GM18873 (cell line): ENCODE results near the gene FTO.

ENCODE experiments used
- ATAC-seq: cut with Tn5 transposase; IDR thresholded peaks from one replicate; pipeline ENCODE4 v1.9.1; 2021; ENCODE audit warnings: mild to moderate bottlenecking, moderate library complexity, moderate number of reproducible peaks; ENCODE audit not compliant: unreplicated experiment, low FRiP score

FTO gene

DNA sequence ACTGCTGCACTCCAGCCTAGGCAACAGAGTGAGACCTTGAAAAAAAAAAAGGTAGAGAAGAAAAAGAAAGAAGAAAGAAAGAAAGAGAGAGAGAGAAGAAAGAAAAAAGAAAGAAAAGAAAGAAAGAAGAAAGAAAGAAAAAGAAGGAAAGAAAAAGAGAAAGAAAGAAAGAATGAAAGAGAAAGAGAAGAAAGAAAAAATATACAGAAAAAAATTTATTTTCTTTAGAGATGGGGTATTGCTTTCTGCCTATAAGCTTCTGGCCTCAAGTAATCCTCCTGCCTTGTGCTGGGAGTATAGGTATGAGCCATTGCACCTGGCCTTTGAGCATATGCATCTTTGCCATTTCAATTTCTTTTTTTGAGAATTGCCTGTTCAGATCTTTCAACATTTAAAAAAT, 425.9 kb downstream of the FTO start:
- no peak for ATAC-seq

DNA sequence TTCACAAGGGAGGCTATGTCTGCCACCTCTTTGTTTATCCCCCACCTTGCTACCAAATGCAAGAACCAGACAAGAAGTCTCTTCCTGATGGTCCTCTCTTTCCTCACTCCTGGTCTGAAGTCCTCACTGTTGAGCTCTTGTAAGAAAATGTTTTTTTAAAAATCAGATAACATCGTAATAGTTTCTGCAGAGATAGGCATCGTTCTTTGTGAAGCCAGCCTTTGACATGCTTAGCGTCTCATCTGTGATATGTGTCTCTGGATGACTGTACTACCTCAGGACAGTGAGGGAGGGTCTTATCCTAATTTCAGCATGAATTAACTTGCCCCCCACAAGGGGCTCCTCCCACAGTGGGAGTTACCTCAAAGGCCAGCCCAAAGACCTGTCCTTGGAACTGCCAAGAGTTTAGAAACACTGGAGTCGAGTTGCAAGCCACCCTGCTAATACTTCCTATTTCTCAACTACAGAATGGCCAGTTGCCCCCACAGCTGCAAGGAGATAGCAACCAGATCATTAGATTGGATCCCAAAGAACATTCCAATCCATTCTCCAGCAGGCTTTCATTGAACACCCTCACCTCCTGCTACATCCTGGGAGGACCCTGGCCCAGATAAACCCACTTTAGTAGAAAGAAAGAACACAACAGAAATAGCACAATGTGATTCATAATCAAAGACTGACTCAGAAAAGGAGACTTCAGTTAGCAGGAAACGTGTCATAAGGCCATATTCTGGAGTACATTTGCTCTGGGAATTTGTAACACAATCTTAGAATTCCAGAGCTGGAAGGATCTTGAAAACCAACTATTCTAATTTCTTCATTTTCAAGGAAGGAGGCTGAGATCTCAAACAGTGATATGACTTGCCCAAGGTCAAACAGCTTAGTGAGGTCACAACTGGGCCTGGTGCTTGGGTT, 431.7 kb downstream of the FTO start:
- ATAC-seq = no peak

DNA sequence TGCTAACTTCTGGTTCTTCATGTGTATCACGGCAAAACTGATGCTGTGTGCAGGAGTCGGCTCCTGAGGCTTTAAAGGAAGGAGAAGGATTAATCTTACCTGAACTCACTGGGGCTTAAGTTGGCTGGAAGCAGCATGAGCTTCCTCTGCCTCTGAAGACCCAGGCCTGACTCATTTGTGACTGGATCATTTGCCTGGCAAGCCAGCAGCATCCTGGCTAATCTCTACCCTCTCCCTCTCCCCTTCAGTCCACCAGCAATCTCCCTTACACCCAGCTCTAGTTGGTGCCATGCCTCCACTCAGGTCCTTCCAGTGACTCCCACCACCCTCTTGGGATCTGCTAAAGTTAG, 432.3 kb downstream of the FTO start:
- ATAC-seq = no peak

DNA sequence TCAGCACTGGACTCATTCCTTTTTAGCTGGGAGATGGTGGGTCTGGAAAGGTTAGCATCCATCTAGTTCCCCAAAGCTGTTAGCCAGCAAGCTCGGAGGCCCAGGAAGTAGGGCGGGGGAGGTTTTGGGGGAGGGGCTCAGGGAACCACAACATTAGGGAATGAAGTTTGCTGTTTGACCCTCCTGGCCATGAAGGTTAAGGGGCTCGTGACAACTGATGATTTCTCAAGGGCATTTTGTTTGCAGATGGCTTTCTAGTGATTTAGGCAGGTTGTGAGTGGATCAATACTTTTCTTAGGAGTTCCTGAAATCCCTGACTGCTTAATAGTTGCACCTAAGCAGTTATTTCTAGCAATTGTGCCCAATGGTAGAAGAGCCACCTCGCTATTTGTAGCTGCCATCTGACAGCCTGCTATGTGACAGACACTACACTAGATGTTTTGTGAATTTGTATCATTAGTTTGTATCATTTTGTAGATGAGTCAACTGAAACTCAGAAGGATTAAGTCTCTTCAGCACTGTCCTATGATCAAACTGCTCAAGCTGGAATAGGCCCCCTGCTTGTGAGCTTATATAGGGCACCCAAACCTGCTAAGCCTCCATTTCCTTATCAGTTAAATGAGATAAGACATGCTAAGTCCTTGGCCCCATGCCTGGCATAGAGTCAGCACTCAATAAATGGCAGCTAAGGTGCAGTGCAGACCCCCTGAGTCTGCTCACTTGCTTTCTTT, 436.3 kb downstream of the FTO start:
- ATAC-seq = no peak

DNA sequence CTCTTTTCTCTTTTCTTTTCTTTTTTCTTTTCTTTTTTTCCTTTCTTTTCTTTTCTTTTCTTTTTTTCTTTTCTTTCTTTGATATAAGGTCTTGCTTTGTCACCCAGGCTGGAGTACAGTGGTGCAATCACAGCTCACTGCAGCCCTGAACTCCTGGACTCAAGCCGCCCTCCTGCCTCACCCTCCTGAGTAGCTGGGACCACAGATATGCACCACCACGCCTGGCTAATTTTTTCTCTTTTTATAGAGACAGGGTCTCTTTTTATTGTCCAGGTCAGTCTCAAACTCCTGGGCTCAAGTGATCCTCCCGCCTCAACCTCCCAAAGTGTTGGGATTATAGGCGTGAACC, 436.8 kb downstream of the FTO start:
- no peak for ATAC-seq

DNA sequence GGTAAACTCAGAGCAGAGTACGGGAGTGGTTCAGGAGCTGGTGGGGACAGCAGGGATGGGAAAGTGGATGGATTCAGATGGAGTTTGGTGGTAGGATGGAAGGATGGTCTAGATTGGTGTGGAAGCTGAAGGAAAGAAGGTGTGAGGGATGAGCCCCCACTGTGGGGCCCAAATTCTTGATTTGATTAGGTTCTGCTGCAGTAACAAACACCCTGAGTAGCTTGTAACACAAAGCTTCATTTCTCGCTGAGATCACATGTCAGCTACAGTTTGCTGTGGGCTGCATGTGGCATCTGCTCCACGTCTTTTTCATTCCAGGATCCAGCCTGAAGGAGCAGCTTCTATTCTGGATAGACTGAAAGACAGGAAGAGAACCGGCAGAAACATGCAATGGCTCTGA, 438.8 kb downstream of the FTO start:
- ATAC-seq = no peak

DNA sequence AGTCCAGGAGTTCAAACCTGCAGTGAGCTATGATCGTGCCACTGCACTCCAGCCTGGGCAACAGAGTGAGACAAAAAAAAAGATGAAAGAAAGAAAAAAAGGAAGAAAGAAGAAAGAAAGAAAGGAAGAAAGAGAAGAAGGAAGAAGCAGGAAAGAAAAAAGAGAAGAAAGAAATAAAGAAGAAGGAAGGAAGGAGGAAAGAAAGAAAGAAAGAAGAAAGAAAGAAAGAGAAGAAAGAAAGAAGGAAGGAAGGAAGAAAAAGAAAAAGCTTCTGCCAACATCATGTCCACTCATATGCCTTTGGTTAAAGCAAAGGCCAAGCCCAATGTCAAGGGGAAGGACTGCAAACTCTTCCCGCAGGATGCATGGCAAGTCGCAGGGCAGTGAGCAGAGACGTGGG, 439.5 kb downstream of the FTO start:
- no peak for ATAC-seq

DNA sequence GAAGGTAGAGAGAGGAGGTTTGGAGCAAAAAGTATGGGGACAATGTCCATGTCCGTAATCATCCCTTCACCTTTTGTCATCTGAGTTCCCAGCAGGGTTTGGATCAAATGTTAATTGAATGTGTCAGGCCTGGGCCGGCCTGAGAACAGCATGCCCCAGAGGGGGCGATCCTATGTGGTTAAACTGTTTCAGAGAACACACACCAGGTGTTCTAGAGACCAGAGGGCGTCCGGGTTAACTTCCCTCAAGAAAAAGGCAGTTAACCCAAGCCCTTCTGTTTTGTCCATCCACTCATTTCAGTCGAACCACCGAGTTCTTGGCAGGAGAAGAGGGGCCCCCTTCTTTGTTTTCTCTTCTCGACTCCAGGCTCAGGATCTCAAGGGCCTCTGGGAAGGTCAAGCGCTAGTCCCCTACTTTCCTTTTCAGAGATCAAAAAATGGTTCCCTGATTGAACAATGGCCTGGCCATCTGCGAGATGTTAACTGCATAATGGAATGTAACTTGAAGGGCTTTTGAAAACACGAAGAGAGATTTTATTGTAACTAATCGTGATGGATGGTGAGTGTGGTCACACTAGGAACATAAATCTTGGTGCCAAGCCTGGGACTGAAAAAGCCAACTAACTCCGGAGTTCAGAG, 440.1 kb downstream of the FTO start:
- ATAC-seq = no peak

DNA sequence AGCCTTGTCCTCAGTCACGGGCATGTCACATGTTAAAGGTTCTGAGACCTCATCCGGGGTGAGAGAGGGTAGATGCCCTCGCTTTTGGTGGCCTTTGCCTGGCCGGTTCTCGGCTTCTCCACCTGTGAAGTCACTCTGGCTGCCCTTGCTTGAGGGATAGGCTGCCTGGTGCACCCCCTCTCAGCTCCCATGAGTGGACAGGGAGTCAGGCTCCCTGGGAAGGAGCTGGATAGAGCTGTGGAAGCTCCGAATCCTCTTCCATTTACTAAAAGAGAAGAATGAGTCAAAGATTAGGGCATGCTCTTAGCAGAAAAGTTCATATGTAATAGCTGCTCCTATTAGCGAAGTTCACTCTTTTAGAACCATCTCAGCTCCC, 440.6 kb downstream of the FTO start:
- ATAC-seq = no peak

DNA sequence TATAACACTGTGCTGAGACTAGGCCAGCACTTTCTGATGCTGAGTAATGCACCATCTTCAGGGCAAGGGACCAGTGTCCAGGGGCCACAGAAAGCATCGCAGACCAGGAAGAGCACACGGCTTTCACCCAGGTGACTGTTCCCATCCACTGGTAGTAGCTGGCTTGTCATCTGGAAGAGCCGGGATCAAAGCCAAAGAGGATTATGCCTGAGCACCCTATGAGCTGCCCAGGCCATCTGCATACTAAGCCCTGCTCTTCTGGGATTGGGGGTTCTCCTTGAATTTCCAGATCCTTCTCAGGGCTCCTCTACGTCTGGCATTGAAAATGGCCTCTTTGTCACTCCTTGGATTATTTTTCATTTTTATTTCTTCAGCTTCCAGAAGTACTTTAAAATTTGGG, 441.9 kb downstream of the FTO start:
- ATAC-seq = no peak

DNA sequence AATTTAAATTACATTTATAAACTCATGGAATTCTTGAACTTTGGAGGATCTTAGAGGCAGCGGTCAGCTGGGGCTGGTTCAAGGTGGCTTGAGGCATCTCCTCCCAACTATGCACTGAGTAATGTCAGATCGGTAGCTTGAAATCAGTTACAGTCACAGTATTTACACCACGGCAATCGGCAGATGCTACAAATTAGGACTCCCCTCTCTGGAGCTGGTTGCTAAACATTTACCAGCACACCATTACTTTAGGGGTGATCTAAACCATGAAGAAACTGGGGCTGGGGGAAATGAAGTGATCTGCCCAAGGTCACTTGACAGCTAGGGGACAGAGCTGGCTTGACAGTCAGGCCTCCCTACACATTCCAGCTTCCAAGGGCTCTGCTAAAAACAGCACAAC, 445.0 kb downstream of the FTO start:
- no peak for ATAC-seq

DNA sequence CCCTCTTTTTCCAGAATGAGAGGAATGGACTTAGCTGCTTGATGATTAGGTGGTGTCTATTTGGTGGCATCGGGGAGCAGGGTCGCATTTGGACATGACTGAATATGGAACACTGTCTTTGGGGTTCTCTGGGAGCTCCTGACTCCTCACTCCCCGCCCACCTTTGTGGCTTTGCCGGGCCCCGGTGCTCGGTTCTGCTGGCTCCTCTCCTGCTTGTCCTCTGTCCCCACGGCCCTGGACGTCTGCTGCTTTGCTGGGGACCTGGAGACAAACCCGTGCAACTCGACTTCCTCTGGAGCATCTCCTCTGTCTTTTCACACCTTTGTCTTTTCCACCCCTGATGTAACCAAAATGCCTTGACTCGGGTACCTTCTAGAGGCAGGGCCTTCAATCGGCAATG, 446.9 kb downstream of the FTO start:
- ATAC-seq = no peak

DNA sequence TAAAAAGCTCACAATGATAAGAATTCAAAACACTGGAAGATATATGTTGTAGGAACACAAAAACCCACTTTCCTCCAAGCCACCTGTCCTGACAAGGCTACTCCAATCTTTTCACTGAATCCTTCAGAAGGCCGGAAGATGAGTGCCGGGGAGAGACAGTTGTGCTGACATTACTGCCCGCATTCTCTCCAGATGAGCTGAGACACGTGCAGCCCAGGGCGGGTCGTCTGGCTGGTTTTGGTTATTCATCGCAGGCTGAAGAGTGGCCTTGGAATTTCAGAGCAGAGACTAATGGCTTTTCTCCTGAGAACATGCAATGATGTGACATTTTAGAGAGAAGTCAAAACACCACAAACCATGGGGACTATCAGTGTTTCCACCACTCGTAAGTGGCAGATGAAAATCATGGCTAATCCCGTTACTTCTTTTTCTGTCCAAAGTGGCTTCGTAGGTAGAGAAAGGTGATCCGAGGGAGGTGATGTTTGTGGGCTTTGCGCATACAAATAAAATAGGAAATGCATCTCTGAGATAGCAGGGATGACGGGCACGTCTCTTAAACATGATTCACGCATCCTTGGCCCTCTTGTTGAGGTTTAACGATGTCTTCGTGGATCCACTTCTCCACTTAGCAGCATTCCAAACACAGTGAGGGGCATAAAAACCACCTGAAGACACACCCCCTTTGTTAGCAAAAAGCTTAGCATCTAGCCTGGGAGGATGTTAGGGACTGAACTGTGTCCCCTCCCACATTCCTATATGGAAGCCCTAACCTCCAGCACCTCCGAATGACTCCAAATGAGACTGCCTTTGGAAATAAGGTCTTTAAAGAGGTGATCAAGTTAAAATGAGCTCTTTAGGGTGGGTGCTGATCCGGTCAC, 448.6 kb downstream of the FTO start:
- no peak for ATAC-seq

DNA sequence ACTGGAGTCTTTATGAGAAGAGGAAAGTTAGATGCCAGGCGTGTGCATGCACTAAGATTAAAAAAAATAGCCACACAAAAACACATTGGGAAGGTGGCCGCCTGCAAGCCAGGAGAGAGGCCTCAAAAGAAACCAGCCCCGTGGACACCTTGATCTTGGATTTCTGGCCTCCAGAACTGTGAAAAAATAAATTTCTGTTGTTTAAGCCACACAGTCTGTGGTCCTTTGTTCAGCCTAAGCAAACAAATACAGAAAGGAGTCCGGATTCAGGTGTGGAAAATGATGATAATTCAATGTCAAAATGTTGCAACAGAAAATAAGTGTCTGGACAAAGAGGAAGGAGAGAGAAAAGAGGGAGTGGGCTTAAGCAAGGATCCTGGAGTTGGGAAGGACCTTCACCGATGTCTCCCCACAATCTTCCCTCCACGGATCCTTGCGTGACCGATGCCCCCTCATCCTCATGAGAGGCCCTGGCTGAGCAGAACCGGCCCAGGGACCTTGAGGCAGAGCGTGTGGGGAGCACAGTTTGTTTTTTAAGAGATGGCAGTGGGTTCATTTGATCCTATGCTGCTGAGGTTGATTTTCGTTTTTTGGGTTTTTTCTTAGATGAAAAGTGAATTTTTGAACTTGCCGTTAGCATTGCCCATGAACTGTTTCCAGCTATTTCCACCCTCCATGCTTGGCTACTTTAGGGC, 449.4 kb downstream of the FTO start:
- ATAC-seq = no peak

DNA sequence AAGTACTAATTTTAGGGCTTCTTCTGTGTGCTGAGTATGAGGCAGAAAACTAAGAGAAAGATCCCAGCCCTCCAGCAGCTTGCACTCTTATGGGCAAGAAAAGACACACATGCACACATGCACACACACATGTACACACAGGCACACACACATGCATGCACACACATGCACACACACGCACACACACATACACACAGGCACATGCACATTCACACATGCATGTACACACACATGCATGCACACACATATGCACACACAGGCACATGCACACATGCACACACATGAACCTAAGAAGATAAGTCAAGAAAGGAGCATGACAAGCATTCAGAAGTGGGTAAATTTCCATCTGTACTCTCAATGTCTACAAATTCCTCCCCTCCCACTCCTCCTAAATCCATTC, 452.4 kb downstream of the FTO start:
- no peak for ATAC-seq

DNA sequence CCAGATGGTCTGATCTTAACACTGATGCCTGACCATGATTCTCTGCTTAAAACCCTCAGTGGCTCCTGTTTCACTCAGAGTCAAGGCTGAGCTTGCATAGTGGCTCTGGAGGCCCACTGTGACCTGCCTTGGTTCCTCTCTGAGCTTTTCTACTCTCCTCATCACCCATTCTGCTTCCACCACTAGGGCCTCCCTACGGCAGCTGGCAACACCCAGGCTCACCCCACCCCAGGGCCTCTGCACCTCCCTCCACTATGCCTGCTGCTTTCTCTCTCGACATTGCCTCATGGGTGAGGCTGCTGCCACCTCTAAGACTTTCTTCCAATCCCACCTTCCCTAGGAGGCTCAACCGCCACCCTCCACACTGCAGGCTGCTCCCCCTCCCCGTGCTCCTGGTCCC, 455.0 kb downstream of the FTO start:
- ATAC-seq = no peak

DNA sequence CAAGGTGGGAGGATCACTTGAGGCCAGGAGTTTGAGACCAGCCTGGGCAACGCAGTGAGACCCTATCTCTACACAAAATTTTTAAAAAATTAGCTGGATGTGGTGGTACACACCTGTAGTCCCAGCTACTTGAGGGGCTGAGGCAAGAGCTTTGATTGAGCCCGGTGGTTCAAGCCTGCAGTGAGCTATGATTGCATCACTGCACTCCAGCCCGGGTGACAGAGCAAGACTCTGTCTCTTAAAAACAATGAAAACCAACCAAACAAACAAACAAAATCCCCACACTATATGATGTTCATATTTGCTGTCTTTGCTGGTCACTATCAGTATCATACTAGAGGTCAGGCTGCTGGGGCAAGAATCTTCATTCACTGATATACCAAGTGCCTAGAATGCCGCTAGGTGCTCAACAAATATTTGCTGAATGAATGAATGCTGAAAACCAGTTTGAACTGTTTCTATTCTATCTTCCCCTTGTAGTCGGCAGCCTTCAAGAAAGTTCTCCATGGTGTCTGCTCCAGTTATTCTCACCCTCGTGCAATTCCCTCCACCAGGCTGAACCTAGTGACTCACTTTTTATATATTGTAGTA, 455.6 kb downstream of the FTO start:
- no peak for ATAC-seq

DNA sequence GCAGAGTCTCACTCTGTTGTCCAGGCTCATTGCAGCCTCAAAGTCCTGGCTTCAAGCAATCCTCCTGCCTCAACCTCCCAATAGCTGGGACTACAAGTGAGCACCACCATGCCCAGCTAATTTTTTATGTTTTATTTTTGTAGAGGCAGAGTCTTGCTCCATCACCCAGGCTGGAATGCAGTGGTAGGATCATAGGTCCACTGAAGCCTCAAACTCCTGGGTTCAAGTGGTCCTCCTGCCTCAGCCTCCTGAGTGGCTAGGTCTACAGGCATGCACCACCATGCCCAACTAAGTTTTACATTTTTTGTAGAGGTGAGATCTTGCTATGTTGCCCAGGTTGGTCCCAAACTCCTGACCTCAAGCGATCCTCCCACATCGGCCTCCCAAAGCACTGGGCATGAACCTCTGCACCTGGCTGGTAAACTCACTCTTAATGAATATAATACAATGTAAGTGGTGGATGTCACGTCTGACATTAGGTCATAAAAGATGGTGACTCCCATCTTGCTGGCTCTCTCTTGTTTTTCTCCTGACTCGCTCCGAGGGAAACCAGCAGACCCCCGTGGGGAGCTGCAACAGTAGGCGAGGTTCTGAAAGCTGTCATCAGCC, 456.4 kb downstream of the FTO start:
- no peak for ATAC-seq
